ENCODE data around the gene PRR16. TPM values are rescaled to one million over a fixed set of nuclear protein-coding genes. Genes with fewer than 3 reads are reported as not detected.

PRR16 gene
- total RNA-seq, 4 donors from 2014 or later: 1.8 to 3.9 (median 2.8) TPM; not detected in 1

GRCh38 chr5:120586646-120587045 lies 122.5 kb downstream of the PRR16 start:
- no peak for DNase-seq (ENCODE audit: low spot score in 2 of 2)
- TF ChIP-seq POLR2A (IDR thresholded peaks at IDR 0.05) (no peak), CTCF (IDR thresholded peaks at IDR 0.05) (no peak)
- intact Hi-C loops (cut with DNase I; ENCODE audit: low total_unique reads): no loop called here
- H3K4me3 ChIP-seq (ENCODE audit: low read depth, poor library complexity, severe bottlenecking): no peak overlapping the region
- 78 to 82% methylated on average over 1 of the region's 1 CpG for WGBS, 2 donors

- H3K4me3 ChIP-seq (ENCODE audit: low read depth, poor library complexity, severe bottlenecking): no peak overlapping the region
- no peak for TF ChIP-seq CTCF (IDR thresholded peaks at IDR 0.05)
- no peak for TF ChIP-seq POLR2A (IDR thresholded peaks at IDR 0.05)
- DNase-seq (ENCODE audit: low spot score in 2 of 2): no peak
- 48 to 52% methylated on average over 2 of the region's 2 CpGs for WGBS, 2 donors
- intact Hi-C loops (cut with DNase I; ENCODE audit: low total_unique reads): no loop called here
Measured at GRCh38 chr5:120591911-120592310, 127.8 kb downstream of the PRR16 start.

GRCh38 chr5:120599576-120599975 lies 135.5 kb downstream of the PRR16 start:
- DNase-seq (ENCODE audit: low spot score in 2 of 2): no peak
- intact Hi-C loops (cut with DNase I; ENCODE audit: low total_unique reads): no loop called here
- no peak for TF ChIP-seq CTCF (IDR thresholded peaks at IDR 0.05)
- TF ChIP-seq POLR2A (IDR thresholded peaks at IDR 0.05): no peak
- WGBS, 2 donors: 59 to 64% methylated on average over 2 of the region's 2 CpGs
- H3K4me3 ChIP-seq (ENCODE audit: low read depth, poor library complexity, severe bottlenecking): no peak overlapping the region

- H3K4me3 ChIP-seq (ENCODE audit: low read depth, poor library complexity, severe bottlenecking): no peak overlapping the region
- intact Hi-C loops (cut with DNase I; ENCODE audit: low total_unique reads): no loop called here
- no peak for DNase-seq (ENCODE audit: low spot score in 2 of 2)
- TF ChIP-seq CTCF (IDR thresholded peaks at IDR 0.05) (no peak), POLR2A (IDR thresholded peaks at IDR 0.05) (no peak)
- WGBS, 2 donors: 93 to 96% methylated on average over 4 of the region's 4 CpGs
Measured at GRCh38 chr5:120600639-120601038, 136.5 kb downstream of the PRR16 start.

- TF ChIP-seq POLR2A (IDR thresholded peaks at IDR 0.05) (no peak), CTCF (IDR thresholded peaks at IDR 0.05) (no peak)
- WGBS, 2 donors: 93 to 100% methylated on average over 1 of the region's 1 CpG
- intact Hi-C loops (cut with DNase I; ENCODE audit: low total_unique reads): no loop called here
- H3K4me3 ChIP-seq (ENCODE audit: low read depth, poor library complexity, severe bottlenecking): no peak overlapping the region
- no peak for DNase-seq (ENCODE audit: low spot score in 2 of 2)
Measured at GRCh38 chr5:120602033-120602432, 137.9 kb downstream of the PRR16 start.

- intact Hi-C loops (cut with DNase I; ENCODE audit: low total_unique reads): no loop called here
- no peak for TF ChIP-seq CTCF (IDR thresholded peaks at IDR 0.05)
- TF ChIP-seq POLR2A (IDR thresholded peaks at IDR 0.05): no peak
- no peak for DNase-seq (ENCODE audit: low spot score in 2 of 2)
- 76 to 80% methylated on average over 2 of the region's 2 CpGs for WGBS, 2 donors
- H3K4me3 ChIP-seq (ENCODE audit: low read depth, poor library complexity, severe bottlenecking): no peak overlapping the region
Measured at GRCh38 chr5:120604884-120605283, 140.8 kb downstream of the PRR16 start.

Data from lower leg skin (tissue), 4 donors.